ENCODE measurements around the gene HPN. TPM values are rescaled to one million over a fixed set of nuclear protein-coding genes. Genes with fewer than 3 reads are reported as not detected.
"Not testable (repeated sequence)": the region's sequence is repeated elsewhere in the genome, so short reads cannot be mapped to it uniquely, and the experiment has no call there.

Gene HPN
- total and polyA plus RNA-seq, 2 of the 13 experiments (the other 11 are each of a cell fraction or from before 2014, with no cell fraction given), result 46.7 to 261 TPM

GRCh38 chr19:35029275-35029736 lies 12.2 kb upstream of the HPN start:
- Histone ChIP-seq H3K4me2 (ENCODE audit: low read depth, low read length) (peak overlapping the region; percentile 93), H3K4me1 (ENCODE audit: insufficient read depth, low read length) (peaks cover 38% of the 10 kb centered on the region), H3K36me3 (replicated peaks in 1 of 2; ENCODE audit: control insufficient read depth in 1 of 2, insufficient read depth in 2 of 2, low read length in 2 of 2) (peaks cover 8 to 41% of the 10 kb centered on the region in 2 experiments), H3K4me3 (replicated peaks in 1 of 3; ENCODE audit: insufficient read depth in 1 of 3, low read depth in 2 of 3, low read length in 3 of 3) (peak overlapping the region; percentile 55 to 77 (median 68); a peak in 3 of 6 replicates)
- FAIRE-seq; H4K20me1 ChIP-seq (ENCODE audit: insufficient read depth, low read length); in situ Hi-C loops (cut with HindIII; ENCODE audit: extremely low pct_ligation_motif_present, low pct_unique_long_range_greater_than_20kb); H3K27me3 ChIP-seq (ENCODE audit: control insufficient read depth in 1 of 2, insufficient read depth in 2 of 2, low read length in 2 of 2); H2AFZ ChIP-seq (ENCODE audit: low read length); intact Hi-C loops (cut with micrococcal nuclease; ENCODE audit: unreplicated experiment); BruUV-seq (replicated peaks); H3K9ac ChIP-seq (ENCODE audit: insufficient read depth, low read depth, low read length); H3K79me2 ChIP-seq (ENCODE audit: insufficient read depth, low read length); H3K27ac ChIP-seq (ENCODE audit: extremely low read length, insufficient read depth, low read length); ATAC-seq; DNase-seq (ENCODE audit: low spot score); H3K9me3 ChIP-seq (ENCODE audit: low read length): not testable (repeated sequence)
- 70% methylated on average over 11 of the region's 11 CpGs for WGBS (ENCODE audit: low lambda C conversion rate)
- TF ChIP-seq ZNF121 (CRISPR knock-in tag; IDR thresholded peaks at IDR 0.05) (peak; percentile 63), POLR2AphosphoS5 (IDR thresholded peaks at IDR 0.05; ENCODE audit: low read depth, low read length) (0 out of 2 replicates have a peak, but pooled peaks have one; percentile 23)
- CTCF ChIA-PET (ENCODE audit: low intra/inter-chr PET ratio, low total read pairs), result interaction anchor here (0.9 kb wide), 1 partner anchor 57 kb away, joined by 3 read pairs; no protein-coding TSS in a partner anchor
- POLR2A ChIA-PET, result interaction anchor here (0.7 kb wide), 1 partner anchor 103 kb away, joined by 3 read pairs; the partner anchor contains the start of gene ZNF30

GRCh38 chr19:35029737-35030256 lies 11.7 kb upstream of the HPN start:
- H3K79me2 ChIP-seq (ENCODE audit: insufficient read depth, low read length), result no peaks in the 10 kb centered on the region
- no TSS peak for BruUV-seq (replicated peaks)
- no peaks in the 10 kb centered on the region for H4K20me1 ChIP-seq (ENCODE audit: insufficient read depth, low read length)
- H2AFZ ChIP-seq (ENCODE audit: low read length), result no peak overlapping the region
- H3K9me3 ChIP-seq (ENCODE audit: low read length), result no peaks in the 10 kb centered on the region
- intact Hi-C loops (cut with micrococcal nuclease; ENCODE audit: unreplicated experiment), result no loop called here
- ATAC-seq (peak; percentile 10), DNase-seq (ENCODE audit: low spot score) (no peak), FAIRE-seq (no peak)
- H3K36me3 ChIP-seq (replicated peaks in 1 of 2; ENCODE audit: control insufficient read depth in 1 of 2, insufficient read depth in 2 of 2, low read length in 2 of 2), result peaks cover 6 to 41% of the 10 kb centered on the region in 2 experiments
- ChIA-PET CTCF (ENCODE audit: low intra/inter-chr PET ratio, low total read pairs) (interaction anchor here (0.9 kb wide), 1 partner anchor 57 kb away, joined by 3 read pairs; no protein-coding TSS in a partner anchor), POLR2A (interaction anchor here (0.7 kb wide), 1 partner anchor 103 kb away, joined by 3 read pairs; the partner anchor contains the start of gene ZNF30)
- H3K4me3 ChIP-seq (replicated peaks in 1 of 3; ENCODE audit: insufficient read depth in 1 of 3, low read depth in 2 of 3, low read length in 3 of 3), result peak overlapping the region; percentile 55 to 77 (median 68); a peak in 5 of 6 replicates
- peaks cover 38% of the 10 kb centered on the region for H3K4me1 ChIP-seq (ENCODE audit: insufficient read depth, low read length)
- peak overlapping the region; percentile 65 for H3K9ac ChIP-seq (ENCODE audit: insufficient read depth, low read depth, low read length)
- H3K27me3 ChIP-seq (ENCODE audit: control insufficient read depth in 1 of 2, insufficient read depth in 2 of 2, low read length in 2 of 2), result peaks cover 0 to 4% of the 10 kb centered on the region in 2 experiments; a peak in 1 of 5 replicates
- in situ Hi-C loops (cut with HindIII; ENCODE audit: extremely low pct_ligation_motif_present, low pct_unique_long_range_greater_than_20kb), result no loop called here
- H3K27ac ChIP-seq (ENCODE audit: extremely low read length, insufficient read depth, low read length), result no peak overlapping the region
- peak overlapping the region; percentile 93 for H3K4me2 ChIP-seq (ENCODE audit: low read depth, low read length)
- 13% methylated on average over 6 of the region's 11 CpGs for WGBS (ENCODE audit: low lambda C conversion rate)
- no peak for TF ChIP-seq KAT8 (CRISPR knock-in tag; IDR thresholded peaks at IDR 0.05)
- no peak for TF ChIP-seq ZNF446 (CRISPR knock-in tag; IDR thresholded peaks at IDR 0.05)
- TF ChIP-seq KDM2A (CRISPR knock-in tag; IDR thresholded peaks at IDR 0.05; ENCODE audit: borderline replicate concordance, low read depth), result peak; percentile 77
- no peak for TF ChIP-seq ZSCAN22 (CRISPR knock-in tag; IDR thresholded peaks at IDR 0.05)
- TF ChIP-seq MAX (IDR thresholded peaks at IDR 0.05), result no peak
- no peak for TF ChIP-seq CENPBD1 (CRISPR knock-in tag; IDR thresholded peaks at IDR 0.05; ENCODE audit: borderline replicate concordance, low read depth)
- TF ChIP-seq ZNF713 (CRISPR knock-in tag; IDR thresholded peaks at IDR 0.05), result no peak
- TF ChIP-seq FIP1L1 (IDR thresholded peaks at IDR 0.05; ENCODE audit: borderline replicate concordance, insufficient read depth, low read depth, low read length), result no peak
- TF ChIP-seq REL (CRISPR knock-in tag; conservative IDR thresholded peaks at IDR 0.05), result no peak
- no peak for TF ChIP-seq KLF6 (CRISPR knock-in tag; IDR thresholded peaks at IDR 0.05)
- TF ChIP-seq MYPOP (CRISPR knock-in tag; IDR thresholded peaks at IDR 0.05), result no peak
- TF ChIP-seq CHCHD3 (CRISPR knock-in tag; IDR thresholded peaks at IDR 0.05), result no peak
- no peak for TF ChIP-seq RFX5 (IDR thresholded peaks at IDR 0.05; ENCODE audit: low read depth, low read length)
- TF ChIP-seq ZNF496 (CRISPR knock-in tag; IDR thresholded peaks at IDR 0.05; ENCODE audit: insufficient replicate concordance), result no peak
